OCI-LY7 (cell line): ENCODE results near the gene SREBF1. TPM values are rescaled to one million over a fixed set of nuclear protein-coding genes. Genes with fewer than 3 reads are reported as not detected.

Experiments used
- BruUV-seq: library from RNA; stranded (reverse); fragments of 400-500 nt; replicated peaks from 2 replicates; lab custom pipeline; 2021; lab: Mats Ljungman, UMichigan
- CTCF ChIA-PET: fragments of 300-600 bp; sonication (Branson Sonifier 250); formaldehyde crosslinking; loops from one replicate; lab custom pipeline; 2022; ENCODE audit warnings: antibody characterized with exemption; ENCODE audit not compliant: unreplicated experiment; lab: Charles Lee
- POLR2A ChIA-PET: fragments of 300-600 bp; sonication (Branson Sonifier 250); formaldehyde crosslinking; loops from one replicate; lab custom pipeline; 2022; ENCODE audit warnings: antibody characterized with exemption; lab: Charles Lee
- DNase-seq: peaks from one replicate; pipeline ENCODE4 v3.0.0-alpha.2; 2015; ENCODE audit warnings: low spot score
- H2AFZ ChIP-seq: fragments of 200-600 bp; sonication (generic), shearing (Covaris generic); 2 replicates; pipeline ENCODE4 v1.6.1; 2014; ENCODE audit warnings: mild to moderate bottlenecking, antibody characterized with exemption, low read length, moderate library complexity
- H3K27ac ChIP-seq: fragments of 200-600 bp; sonication (generic); 2 replicates; pipeline ENCODE4 v1.5.1; 2014; ENCODE audit warnings: mixed run types, low read depth, mild to moderate bottlenecking, moderate library complexity, low read length, inconsistent platforms; ENCODE audit not compliant: poor library complexity, severe bottlenecking
- H3K36me3 ChIP-seq: fragments of 200-600 bp; sonication (generic); 2 replicates; pipeline ENCODE4 v1.6.1; 2014; ENCODE audit warnings: mild to moderate bottlenecking, antibody characterized with exemption, low read length, moderate library complexity, mixed read lengths; ENCODE audit not compliant: insufficient read depth
- H3K4me1 ChIP-seq: fragments of 200-600 bp; sonication (generic); 2 replicates; pipeline ENCODE4 v1.5.1; 2014; ENCODE audit warnings: mild to moderate bottlenecking, low read length; ENCODE audit not compliant: insufficient read depth, poor library complexity, severe bottlenecking
- H3K4me2 ChIP-seq: fragments of 200-600 bp; sonication (generic); 2 replicates; pipeline ENCODE4 v1.6.1; 2014; ENCODE audit warnings: mild to moderate bottlenecking, low read length
- H3K4me3 ChIP-seq: fragments of 200-600 bp; sonication (generic); 2 replicates; pipeline ENCODE4 v1.5.1; 2014; ENCODE audit warnings: mild to moderate bottlenecking, low read depth, low read length; ENCODE audit not compliant: poor library complexity, severe bottlenecking
- H3K79me2 ChIP-seq: fragments of 200-600 bp; sonication (generic); 2 replicates; pipeline ENCODE4 v1.6.1; 2016; ENCODE audit warnings: low read depth, mild to moderate bottlenecking, low read length, moderate library complexity, mixed read lengths; ENCODE audit not compliant: insufficient read depth
- H3K9me2 ChIP-seq: fragments of 200-600 bp; sonication (generic); 2 replicates; pipeline ENCODE4 v1.6.1; 2016; ENCODE audit warnings: mild to moderate bottlenecking, low read length, mixed read lengths; ENCODE audit not compliant: insufficient read depth
- H3K9me3 ChIP-seq: fragments of 200-600 bp; sonication (generic); 2 replicates; pipeline ENCODE4 v1.6.1; 2014; ENCODE audit warnings: mild to moderate bottlenecking, mixed run types, low read length, mixed read lengths
- H4K20me1 ChIP-seq: fragments of 200-600 bp; sonication (generic); 2 replicates; pipeline ENCODE4 v1.6.1; 2014; ENCODE audit warnings: mild to moderate bottlenecking, antibody characterized with exemption, low read length, moderate library complexity, mixed read lengths; ENCODE audit not compliant: insufficient read depth
- CTCF ChIP-seq: fragments of 200-600 bp; sonication (generic); conservative IDR thresholded peaks from 2 replicates; pipeline ENCODE4 v1.5.1; 2014; ENCODE audit warnings: mild to moderate bottlenecking, antibody characterized with exemption, low read length, moderate library complexity, mixed read lengths
- EZH2phosphoT487 ChIP-seq: fragments of 200-600 bp; sonication (generic); IDR thresholded peaks from 2 replicates; pipeline ENCODE4 v1.6.1; 2018; ENCODE audit warnings: low read depth, borderline replicate concordance, mild to moderate bottlenecking, mixed run types, antibody characterized with exemption, low read length, moderate library complexity, mixed read lengths
- intact Hi-C: fragments of 100-400 bp; cut with micrococcal nuclease; formaldehyde crosslinking; loops from one replicate; pipeline ENCODE4 v1.10.0; 2022; ENCODE audit not compliant: unreplicated experiment
- total RNA-seq, 2 experiments: library from RNA; depleted of rRNA in 1 of 2; stranded (reverse); fragments of >200 nt in 1 of 2; shearing (Covaris generic) in 1 of 2; gene quantifications; 2 replicates each; pipeline ENCODE4 v1.2.3, GENCODE V29; 2014 to 2022

Gene SREBF1
- total RNA-seq, 2 experiments from 2014 or later = 70.4 to 187 TPM

GRCh38 chr17:17797119-17797809 lies 39.5 kb downstream of the SREBF1 start:
- ChIA-PET POLR2A (interaction anchor here (0.6 kb wide), 1 partner anchor 235 kb away, joined by 3 read pairs; no protein-coding TSS in a partner anchor), CTCF (no interaction called here)
- no peak for DNase-seq
- no peaks in the 10 kb centered on the region for H3K4me1 ChIP-seq
- BruUV-seq = TSS peak; percentile 49
- H3K9me2 ChIP-seq = no peaks in the 10 kb centered on the region
- intact Hi-C loops = no loop called here
- no peaks in the 10 kb centered on the region for H3K9me3 ChIP-seq
- no peak overlapping the region for H3K27ac ChIP-seq
- no peak for TF ChIP-seq EZH2phosphoT487
- no peak for TF ChIP-seq CTCF
- H3K79me2 ChIP-seq = no peaks in the 10 kb centered on the region
- peaks cover 44% of the 10 kb centered on the region for H3K36me3 ChIP-seq
- no peaks in the 10 kb centered on the region for H4K20me1 ChIP-seq
- no peak overlapping the region for H3K4me3 ChIP-seq
- H3K4me2 ChIP-seq = no peak overlapping the region
- H2AFZ ChIP-seq = no peak overlapping the region

GRCh38 chr17:17796787-17797061 lies 40.1 kb downstream of the SREBF1 start:
- Histone ChIP-seq H2AFZ (no peak overlapping the region), H3K4me1 (no peaks in the 10 kb centered on the region), H4K20me1 (no peaks in the 10 kb centered on the region), H3K79me2 (no peaks in the 10 kb centered on the region), H3K4me2 (no peak overlapping the region), H3K9me2 (no peaks in the 10 kb centered on the region), H3K36me3 (peaks cover 44% of the 10 kb centered on the region), H3K9me3 (no peaks in the 10 kb centered on the region), H3K4me3 (no peak overlapping the region), H3K27ac (no peak overlapping the region)
- ChIA-PET POLR2A (no interaction called here), CTCF (no interaction called here)
- no TSS peak for BruUV-seq
- intact Hi-C loops = no loop called here
- no peak for DNase-seq
- TF ChIP-seq CTCF (no peak), EZH2phosphoT487 (no peak)

- no peak for DNase-seq
- no peak overlapping the region for H3K4me3 ChIP-seq
- BruUV-seq = no TSS peak
- H3K9me3 ChIP-seq = no peaks in the 10 kb centered on the region
- TF ChIP-seq EZH2phosphoT487 (no peak), CTCF (no peak)
- no peaks in the 10 kb centered on the region for H3K9me2 ChIP-seq
- H3K79me2 ChIP-seq = no peaks in the 10 kb centered on the region
- no peak overlapping the region for H2AFZ ChIP-seq
- ChIA-PET POLR2A (no interaction called here), CTCF (no interaction called here)
- no peaks in the 10 kb centered on the region for H4K20me1 ChIP-seq
- H3K4me2 ChIP-seq = no peak overlapping the region
- intact Hi-C loops = no loop called here
- no peak overlapping the region for H3K27ac ChIP-seq
- peaks cover 44% of the 10 kb centered on the region for H3K36me3 ChIP-seq
- no peaks in the 10 kb centered on the region for H3K4me1 ChIP-seq
Measured at GRCh38 chr17:17795946-17796786, 40.6 kb downstream of the SREBF1 start.
